Stimulated activated CD8-positive, alpha-beta memory T cell treated with anti-CD3 and anti-CD28 coated beads, Interleukin-2, amount 100 ng/mL, for 48 hours (primary cell): ENCODE measurements around the gene INAVA.
"Not testable (repeated sequence)": the region's sequence is repeated elsewhere in the genome, so short reads cannot be mapped to it uniquely, and the experiment has no call there.

Experiments used
- DNase-seq, 2 donors: peaks; one replicate each; pipeline ENCODE4 v3.0.0-alpha.2; 2020; ENCODE audit warnings: low read depth in 2 of 2

Gene INAVA

DNA sequence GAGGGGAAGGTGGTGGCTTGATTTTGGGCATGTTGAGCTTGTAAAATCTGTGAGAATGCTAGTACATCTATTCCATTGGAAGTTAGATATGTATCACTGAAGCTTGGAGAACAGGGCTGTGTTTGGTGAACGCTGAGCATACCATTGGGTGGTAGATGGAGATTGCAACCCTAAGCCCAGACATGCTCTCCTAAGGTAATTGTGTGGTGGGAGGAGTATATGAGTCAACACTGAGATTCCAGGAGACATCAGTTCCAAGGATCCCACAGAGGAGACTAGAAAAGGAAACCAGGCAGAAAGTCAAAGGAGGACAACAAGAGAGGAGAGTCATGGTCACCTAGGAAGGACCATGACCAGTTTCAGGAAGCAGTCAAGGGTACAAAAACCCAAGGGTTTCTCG lies 68.4 kb downstream of the INAVA start:
- no peak for DNase-seq

DNA sequence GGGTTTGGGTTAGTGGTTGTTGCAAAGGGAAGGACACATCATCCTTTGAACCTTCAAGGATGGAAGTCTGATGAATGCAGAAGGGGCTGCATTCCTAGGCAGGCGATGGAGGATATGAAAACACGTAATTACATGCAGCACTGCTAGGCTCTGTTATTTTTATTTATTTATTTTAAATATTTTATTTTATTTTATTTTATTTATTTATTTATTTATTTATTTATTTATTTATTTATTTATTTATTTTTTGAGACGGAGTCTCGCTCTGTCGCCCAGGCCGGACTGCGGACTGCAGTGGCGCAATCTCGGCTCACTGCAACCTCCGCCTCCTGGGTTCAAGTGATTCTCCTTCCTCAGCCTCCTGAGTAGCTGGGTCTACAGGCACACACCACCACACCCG lies 69.2 kb downstream of the INAVA start:
- not testable (repeated sequence) for DNase-seq
